ENCODE data around the gene SLC1A7. TPM values are rescaled to one million over a fixed set of nuclear protein-coding genes. Genes with fewer than 3 reads are reported as not detected.

SLC1A7 gene
- total RNA-seq, 1 experiment from 2014 or later: 0.31 TPM

DNA sequence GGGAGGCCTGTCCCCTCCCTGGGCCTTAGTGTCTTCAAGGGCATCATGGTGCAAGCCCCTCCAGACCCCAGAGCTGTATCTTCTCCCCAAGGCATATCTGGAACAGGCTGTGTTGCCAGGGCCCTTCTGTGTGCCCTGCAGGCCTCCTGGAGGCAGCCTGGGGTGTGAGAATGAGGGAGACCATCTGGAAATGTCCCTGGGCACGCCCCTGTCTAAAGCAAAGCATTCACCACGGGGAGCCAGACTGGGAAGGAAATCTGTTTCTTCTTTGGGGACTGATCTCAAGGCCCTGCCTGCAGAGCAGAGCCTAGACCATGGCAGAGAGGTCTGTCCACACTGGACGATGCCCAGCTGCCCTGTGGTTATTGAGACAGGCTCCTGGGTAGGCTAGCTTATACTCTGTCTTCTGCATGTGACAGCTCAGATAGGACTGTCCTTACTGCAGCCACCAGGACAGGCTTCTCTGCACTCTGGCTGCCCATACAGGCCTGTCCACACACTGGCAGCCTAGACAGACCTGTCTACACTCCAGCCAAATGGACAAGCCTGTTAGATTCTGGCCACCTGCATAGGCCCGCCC is 55.9 kb downstream of the SLC1A7 start:
- no peaks in the 10 kb centered on the region for H3K27me3 ChIP-seq (ENCODE audit: control insufficient read depth, insufficient read depth, low read length)
- TF ChIP-seq, protein P1, sequence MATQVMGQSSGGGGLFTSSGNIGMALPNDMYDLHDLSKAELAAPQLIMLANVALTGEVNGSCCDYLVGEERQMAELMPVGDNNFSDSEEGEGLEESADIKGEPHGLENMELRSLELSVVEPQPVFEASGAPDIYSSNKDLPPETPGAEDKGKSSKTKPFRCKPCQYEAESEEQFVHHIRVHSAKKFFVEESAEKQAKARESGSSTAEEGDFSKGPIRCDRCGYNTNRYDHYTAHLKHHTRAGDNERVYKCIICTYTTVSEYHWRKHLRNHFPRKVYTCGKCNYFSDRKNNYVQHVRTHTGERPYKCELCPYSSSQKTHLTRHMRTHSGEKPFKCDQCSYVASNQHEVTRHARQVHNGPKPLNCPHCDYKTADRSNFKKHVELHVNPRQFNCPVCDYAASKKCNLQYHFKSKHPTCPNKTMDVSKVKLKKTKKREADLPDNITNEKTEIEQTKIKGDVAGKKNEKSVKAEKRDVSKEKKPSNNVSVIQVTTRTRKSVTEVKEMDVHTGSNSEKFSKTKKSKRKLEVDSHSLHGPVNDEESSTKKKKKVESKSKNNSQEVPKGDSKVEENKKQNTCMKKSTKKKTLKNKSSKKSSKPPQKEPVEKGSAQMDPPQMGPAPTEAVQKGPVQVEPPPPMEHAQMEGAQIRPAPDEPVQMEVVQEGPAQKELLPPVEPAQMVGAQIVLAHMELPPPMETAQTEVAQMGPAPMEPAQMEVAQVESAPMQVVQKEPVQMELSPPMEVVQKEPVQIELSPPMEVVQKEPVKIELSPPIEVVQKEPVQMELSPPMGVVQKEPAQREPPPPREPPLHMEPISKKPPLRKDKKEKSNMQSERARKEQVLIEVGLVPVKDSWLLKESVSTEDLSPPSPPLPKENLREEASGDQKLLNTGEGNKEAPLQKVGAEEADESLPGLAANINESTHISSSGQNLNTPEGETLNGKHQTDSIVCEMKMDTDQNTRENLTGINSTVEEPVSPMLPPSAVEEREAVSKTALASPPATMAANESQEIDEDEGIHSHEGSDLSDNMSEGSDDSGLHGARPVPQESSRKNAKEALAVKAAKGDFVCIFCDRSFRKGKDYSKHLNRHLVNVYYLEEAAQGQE (IDR thresholded peaks at IDR 0.05; ENCODE audit: insufficient read depth in 1 of 2, low read depth in 2 of 2, low read length in 1 of 2): no peak
- TF ChIP-seq, protein P2, sequence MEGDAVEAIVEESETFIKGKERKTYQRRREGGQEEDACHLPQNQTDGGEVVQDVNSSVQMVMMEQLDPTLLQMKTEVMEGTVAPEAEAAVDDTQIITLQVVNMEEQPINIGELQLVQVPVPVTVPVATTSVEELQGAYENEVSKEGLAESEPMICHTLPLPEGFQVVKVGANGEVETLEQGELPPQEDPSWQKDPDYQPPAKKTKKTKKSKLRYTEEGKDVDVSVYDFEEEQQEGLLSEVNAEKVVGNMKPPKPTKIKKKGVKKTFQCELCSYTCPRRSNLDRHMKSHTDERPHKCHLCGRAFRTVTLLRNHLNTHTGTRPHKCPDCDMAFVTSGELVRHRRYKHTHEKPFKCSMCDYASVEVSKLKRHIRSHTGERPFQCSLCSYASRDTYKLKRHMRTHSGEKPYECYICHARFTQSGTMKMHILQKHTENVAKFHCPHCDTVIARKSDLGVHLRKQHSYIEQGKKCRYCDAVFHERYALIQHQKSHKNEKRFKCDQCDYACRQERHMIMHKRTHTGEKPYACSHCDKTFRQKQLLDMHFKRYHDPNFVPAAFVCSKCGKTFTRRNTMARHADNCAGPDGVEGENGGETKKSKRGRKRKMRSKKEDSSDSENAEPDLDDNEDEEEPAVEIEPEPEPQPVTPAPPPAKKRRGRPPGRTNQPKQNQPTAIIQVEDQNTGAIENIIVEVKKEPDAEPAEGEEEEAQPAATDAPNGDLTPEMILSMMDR (IDR thresholded peaks at IDR 0.05): no peak
- no peak for TF ChIP-seq POLR2AphosphoS5 (IDR thresholded peaks at IDR 0.05; ENCODE audit: low read depth, low read length)
- no peak for TF ChIP-seq TCF7L2 (IDR thresholded peaks at IDR 0.05; ENCODE audit: low read depth, low read length)
- no peak for TF ChIP-seq SIN3A (IDR thresholded peaks at IDR 0.05; ENCODE audit: borderline replicate concordance, insufficient read depth, low read depth, low read length)
- peaks cover 4% of the 10 kb centered on the region; the same call in 1 of the 2 replicates for H3K4me1 ChIP-seq (ENCODE audit: control insufficient read depth, insufficient read depth, low read length)
- intact Hi-C loops (cut with micrococcal nuclease; ENCODE audit: unreplicated experiment): no loop called here
- H3K27ac ChIP-seq (ENCODE audit: low read length): no peak overlapping the region
- BruUV-seq (replicated peaks): no TSS peak
- ChIA-PET CTCF (no interaction called here), POLR2A (no interaction called here)
- no peak overlapping the region for H3K4me3 ChIP-seq (ENCODE audit: low read depth in 2 of 2, low read length in 2 of 2)
- peak; percentile 19; the same call in 1 of the 2 replicates for ATAC-seq
- H3K36me3 ChIP-seq (ENCODE audit: control insufficient read depth, insufficient read depth, low read length): no peaks in the 10 kb centered on the region
- no peaks in the 10 kb centered on the region for H3K9me3 ChIP-seq (ENCODE audit: control insufficient read depth, insufficient read depth, low read depth, low read length)
- in situ Hi-C loops (cut with HindIII; ENCODE audit: low pct_unique_long_range_greater_than_20kb, low sequenced_read_pairs): no loop called here
- no peak for DNase-seq (ENCODE audit: low read depth, low spot score)

DNA sequence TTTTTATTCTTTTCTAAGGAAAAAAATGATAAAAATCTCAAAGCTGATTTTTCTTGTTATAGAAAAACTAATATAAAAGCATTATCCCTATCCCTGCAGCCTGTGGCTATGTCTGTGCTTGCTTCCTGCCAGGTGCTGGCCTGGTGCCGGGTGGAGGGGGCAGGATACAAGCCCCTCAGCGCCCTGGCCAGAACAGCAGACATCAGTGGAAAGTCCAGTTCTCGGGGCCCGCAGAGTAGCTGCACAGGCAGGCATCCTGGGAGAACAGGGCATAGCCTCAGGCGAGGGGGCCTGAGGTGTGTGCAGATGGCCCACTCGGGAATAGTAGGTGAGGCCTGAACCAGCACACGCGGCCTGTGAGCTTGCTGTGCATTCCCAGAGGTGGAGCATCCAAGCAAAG is 57.0 kb downstream of the SLC1A7 start:
- ChIA-PET CTCF (no interaction called here), POLR2A (no interaction called here)
- H3K4me3 ChIP-seq (ENCODE audit: low read depth in 2 of 2, low read length in 2 of 2): no peak overlapping the region
- ATAC-seq (no peak), DNase-seq (ENCODE audit: low read depth, low spot score) (no peak)
- intact Hi-C loops (cut with micrococcal nuclease; ENCODE audit: unreplicated experiment) (no loop called here), in situ Hi-C loops (cut with HindIII; ENCODE audit: low pct_unique_long_range_greater_than_20kb, low sequenced_read_pairs) (no loop called here)
- no TSS peak for BruUV-seq (replicated peaks)
- TF ChIP-seq, protein P2 (IDR thresholded peaks at IDR 0.05): no peak
- TF ChIP-seq SIN3A (IDR thresholded peaks at IDR 0.05; ENCODE audit: borderline replicate concordance, insufficient read depth, low read depth, low read length) (no peak), POLR2AphosphoS5 (IDR thresholded peaks at IDR 0.05; ENCODE audit: low read depth, low read length) (no peak), TCF7L2 (IDR thresholded peaks at IDR 0.05; ENCODE audit: low read depth, low read length) (no peak)
- TF ChIP-seq, protein P1 (IDR thresholded peaks at IDR 0.05; ENCODE audit: insufficient read depth in 1 of 2, low read depth in 2 of 2, low read length in 1 of 2): no peak
- H3K36me3 ChIP-seq (ENCODE audit: control insufficient read depth, insufficient read depth, low read length): no peaks in the 10 kb centered on the region
- no peaks in the 10 kb centered on the region for H3K27me3 ChIP-seq (ENCODE audit: control insufficient read depth, insufficient read depth, low read length)
- H3K27ac ChIP-seq (ENCODE audit: low read length): no peak overlapping the region
- H3K4me1 ChIP-seq (ENCODE audit: control insufficient read depth, insufficient read depth, low read length): no peaks in the 10 kb centered on the region
- H3K9me3 ChIP-seq (ENCODE audit: control insufficient read depth, insufficient read depth, low read depth, low read length): no peaks in the 10 kb centered on the region
